ENCODE data around the gene TMEM231. TPM values are rescaled to one million over a fixed set of nuclear protein-coding genes. Genes with fewer than 3 reads are reported as not detected.

Gene TMEM231
- total and polyA plus RNA-seq, 2 of the 8 experiments (the other 6 are each of a cell fraction or from before 2014, with no cell fraction given): 8.3 to 26.7 TPM

DNA sequence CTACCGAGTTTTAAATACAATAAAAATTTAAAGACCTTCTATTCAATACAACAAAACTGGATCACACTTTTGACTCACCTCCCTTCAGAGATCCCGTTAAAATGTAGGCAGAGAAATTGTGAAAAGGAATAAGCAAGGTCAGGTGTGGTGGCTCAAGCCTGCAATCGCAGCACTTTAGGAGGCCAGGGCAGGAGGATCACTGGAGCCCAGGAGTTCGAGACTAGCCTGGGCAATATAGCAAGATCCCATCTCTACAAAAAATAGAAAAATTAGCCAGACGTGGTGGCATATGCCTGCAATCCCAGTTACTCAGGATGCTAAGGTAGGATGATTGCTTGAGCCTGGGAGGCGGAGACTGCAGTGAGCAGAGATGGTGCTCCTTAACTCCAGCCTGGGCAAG, 36.9 kb downstream of the TMEM231 start:
- Histone ChIP-seq H3K4ac (replicated peaks; ENCODE audit: insufficient read length, low read depth, low read length) (no peak overlapping the region), H3K23ac (ENCODE audit: insufficient read length) (no peak overlapping the region), H2BK12ac (ENCODE audit: low read depth, low read length) (no peak overlapping the region), H2AK5ac (ENCODE audit: low read depth, low read length) (peak overlapping the region; percentile 49; the same call in 1 of the 2 replicates), H3K36me3 (ENCODE audit: control insufficient read depth in 2 of 4, insufficient read depth in 4 of 4, low read length in 3 of 4) (no peaks in the 10 kb centered on the region), H4K8ac (ENCODE audit: extremely low read depth, insufficient read depth, low read length) (no peak overlapping the region), H3K23me2 (ENCODE audit: low read depth, low read length) (peaks cover 4% of the 10 kb centered on the region; the same call in 1 of the 2 replicates), H2BK5ac (ENCODE audit: low read depth, low read length) (no peak overlapping the region), H4K20me1 (replicated peaks in 1 of 2; ENCODE audit: control insufficient read depth in 1 of 2, insufficient read depth in 2 of 2, low read length in 2 of 2) (no peaks in the 10 kb centered on the region), H2BK120ac (replicated peaks; ENCODE audit: low read depth, low read length) (no peak overlapping the region), H3K56ac (replicated peaks; ENCODE audit: insufficient read length, low read depth, low read length) (no peak overlapping the region), H4K91ac (replicated peaks; ENCODE audit: insufficient read length, low read length) (no peak overlapping the region), H3K4me1 (replicated peaks in 1 of 4; ENCODE audit: control insufficient read depth in 3 of 4, insufficient read depth in 4 of 4, low read length in 3 of 4) (peaks cover 0 to 6% (median 2%) of the 10 kb centered on the region in 4 experiments; a peak in 3 of 7 replicates), H3K27ac (ENCODE audit: low read depth, low read length) (no peak overlapping the region), H2AFZ (ENCODE audit: low read length) (no peak overlapping the region), H4K5ac (ENCODE audit: insufficient read length, low read depth, low read length) (no peak overlapping the region), H3K14ac (ENCODE audit: insufficient read length) (no peak overlapping the region), H3K9me3 (ENCODE audit: insufficient read depth in 2 of 2, low read depth in 1 of 2, low read length in 1 of 2) (no peaks in the 10 kb centered on the region), H3K79me2 (ENCODE audit: control insufficient read depth in 1 of 2, insufficient read depth in 2 of 2, low read length in 2 of 2) (no peaks in the 10 kb centered on the region), H3K79me1 (ENCODE audit: low read depth, low read length) (no peaks in the 10 kb centered on the region), H3K9ac (replicated peaks in 1 of 4; ENCODE audit: extremely low read depth in 1 of 4, low read depth in 3 of 4, low read length in 3 of 4) (no peak overlapping the region), H3K4me3 (ENCODE audit: extremely low read depth in 1 of 4, insufficient read depth in 2 of 4, low read depth in 3 of 4, low read length in 4 of 4) (no peak overlapping the region), H3K4me2 (ENCODE audit: insufficient read depth in 1 of 2, low read depth in 2 of 2, low read length in 2 of 2) (no peak overlapping the region), H2BK15ac (ENCODE audit: low read length) (no peak overlapping the region), H3K18ac (ENCODE audit: extremely low read depth, low read length) (no peak overlapping the region), H2BK20ac (ENCODE audit: low read length) (no peak overlapping the region), H3K27me3 (replicated peaks in 1 of 4; ENCODE audit: control insufficient read depth in 3 of 4, extremely low read depth in 1 of 4, insufficient read depth in 3 of 4, low read length in 3 of 4) (no peaks in the 10 kb centered on the region)
- FAIRE-seq (no peak), DNase-seq (ENCODE audit: low read depth in 1 of 2, low spot score in 2 of 2) (no peak)
- no peak for TF ChIP-seq SP2 (IDR thresholded peaks at IDR 0.05; ENCODE audit: low read length)
- peak; percentile 78; the same call in 1 of the 2 replicates for TF ChIP-seq KDM1A (IDR thresholded peaks at IDR 0.05; ENCODE audit: borderline replicate concordance, low read length)
- ChIA-PET POLR2A (ENCODE audit: partially characterized antibody) (interaction anchor here (0.7 to 1.2 kb wide), 3 partner anchors 77 to 104 kb away, joined by 3 to 4 read pairs (median 3); partner anchors contain the start of gene ADAT1), CTCF (ENCODE audit: partially characterized antibody) (interaction anchor here (1.0 to 13.8 kb wide), 14 partner anchors 9 to 318 kb away, joined by 3 to 203 read pairs (median 28); partner anchors contain the start of genes CHST5, CHST6, GABARAPL2 and TMEM170A)
- WGBS, 2 experiments (ENCODE audit: extremely low coverage in 1 of 2, insufficient coverage in 1 of 2, insufficient read length in 1 of 2, insufficient replicate concordance in 2 of 2, low coverage in 1 of 2, low lambda C conversion rate in 2 of 2, missing lambda C conversion rate in 1 of 2): 90% methylated on average over 6 of the region's 6 CpGs; no CpG with 5 or more reads in 1 of the 2 experiments
